ENCODE results near the gene HSD17B11. TPM values are rescaled to one million over a fixed set of nuclear protein-coding genes. Genes with fewer than 3 reads are reported as not detected.
"Not testable (repeated sequence)": the region's sequence is repeated elsewhere in the genome, so short reads cannot be mapped to it uniquely, and the experiment has no call there.

Gene HSD17B11
- total RNA-seq, 1 donor from 2014 or later: 12.7 TPM

- Mint-ChIP-seq H3K4me1 (ENCODE audit: low read depth) (no peaks in the 10 kb centered on the region), H3K27ac (no peak overlapping the region), H3K36me3 (ENCODE audit: low read depth) (peaks cover 11% of the 10 kb centered on the region), H3K27me3 (ENCODE audit: insufficient read depth) (no peaks in the 10 kb centered on the region), H3K4me3 (no peak overlapping the region), H3K9me3 (peaks cover 3% of the 10 kb centered on the region)
- DNase-seq (ENCODE audit: low spot score): no peak
- intact Hi-C loops (cut with micrococcal nuclease): no loop called here
Measured at GRCh38 chr4:87339440-87339839, 51.5 kb downstream of the HSD17B11 start.

GRCh38 chr4:87337361-87337760, 53.6 kb downstream of the HSD17B11 start:
- intact Hi-C loops (cut with micrococcal nuclease): no loop called here
- Mint-ChIP-seq H3K27ac (no peak overlapping the region), H3K27me3 (ENCODE audit: insufficient read depth) (no peaks in the 10 kb centered on the region)

GRCh38 chr4:87333267-87333666, 57.7 kb downstream of the HSD17B11 start:
- no peak overlapping the region for H3K27ac Mint-ChIP-seq

More at GRCh38 chr4:87337361-87337760, 53.6 kb downstream of the HSD17B11 start:
- Mint-ChIP-seq H3K9me3 (peaks cover 19% of the 10 kb centered on the region), H3K4me1 (ENCODE audit: low read depth) (no peaks in the 10 kb centered on the region), H3K4me3 (no peak overlapping the region), H3K36me3 (ENCODE audit: low read depth) (peaks cover 10% of the 10 kb centered on the region)
- no peak for DNase-seq (ENCODE audit: low spot score)

GRCh38 chr4:87330761-87331160, 60.2 kb downstream of the HSD17B11 start:
- intact Hi-C loops (cut with micrococcal nuclease): no loop called here
- Mint-ChIP-seq H3K27ac (no peak overlapping the region), H3K9me3 (peaks cover 32% of the 10 kb centered on the region)

More at GRCh38 chr4:87333267-87333666, 57.7 kb downstream of the HSD17B11 start:
- no peak for DNase-seq (ENCODE audit: low spot score)
- Mint-ChIP-seq H3K4me3 (no peak overlapping the region), H3K27me3 (ENCODE audit: insufficient read depth) (no peaks in the 10 kb centered on the region), H3K4me1 (ENCODE audit: low read depth) (no peaks in the 10 kb centered on the region), H3K9me3 (peaks cover 32% of the 10 kb centered on the region), H3K36me3 (ENCODE audit: low read depth) (peaks cover 5% of the 10 kb centered on the region)
- intact Hi-C loops (cut with micrococcal nuclease): no loop called here

GRCh38 chr4:87327136-87327535, 63.9 kb downstream of the HSD17B11 start:
- Mint-ChIP-seq H3K27me3 (ENCODE audit: insufficient read depth) (peaks cover 3% of the 10 kb centered on the region), H3K4me1 (ENCODE audit: low read depth) (no peaks in the 10 kb centered on the region), H3K9me3 (peaks cover 11% of the 10 kb centered on the region), H3K36me3 (ENCODE audit: low read depth) (no peaks in the 10 kb centered on the region), H3K4me3 (no peak overlapping the region), H3K27ac (no peak overlapping the region)
- no peak for DNase-seq (ENCODE audit: low spot score)
- intact Hi-C loops (cut with micrococcal nuclease): no loop called here

More at GRCh38 chr4:87330761-87331160, 60.2 kb downstream of the HSD17B11 start:
- Mint-ChIP-seq H3K27me3 (ENCODE audit: insufficient read depth) (no peaks in the 10 kb centered on the region), H3K36me3 (ENCODE audit: low read depth) (peaks cover 2% of the 10 kb centered on the region), H3K4me1 (ENCODE audit: low read depth) (no peaks in the 10 kb centered on the region), H3K4me3 (no peak overlapping the region)
- no peak for DNase-seq (ENCODE audit: low spot score)

- Mint-ChIP-seq H3K4me3 (no peak overlapping the region), H3K36me3 (ENCODE audit: low read depth) (no peaks in the 10 kb centered on the region), H3K9me3 (peaks cover 6% of the 10 kb centered on the region), H3K4me1 (ENCODE audit: low read depth) (no peaks in the 10 kb centered on the region), H3K27ac (no peak overlapping the region), H3K27me3 (ENCODE audit: insufficient read depth) (peaks cover 3% of the 10 kb centered on the region)
- DNase-seq (ENCODE audit: low spot score): no peak
- intact Hi-C loops (cut with micrococcal nuclease): no loop called here
Measured at GRCh38 chr4:87326460-87326859, 64.5 kb downstream of the HSD17B11 start.

- Mint-ChIP-seq H3K4me3 (no peak within 1 kb of the TSS), H3K27ac (no peak within 1 kb of the TSS), H3K27me3 (ENCODE audit: insufficient read depth) (peaks cover 3% of the 10 kb centered on the region), H3K36me3 (ENCODE audit: low read depth) (no peaks in the 10 kb centered on the region), H3K9me3 (no peaks in the 10 kb centered on the region), H3K4me1 (ENCODE audit: low read depth) (no peaks in the 10 kb centered on the region)
- no peak for DNase-seq (ENCODE audit: low spot score)
- intact Hi-C loops (cut with micrococcal nuclease): no loop called here
Measured at GRCh38 chr4:87322754-87323153, 68.2 kb downstream of the HSD17B11 start, which contains the start of gene HSD17B13. HSD17B13 (minus strand) TSS chr4:87322882; CDS start chr4:87322841, 41 bp downstream.

GRCh38 chr4:87321888-87322287, 69.1 kb downstream of the HSD17B11 start:
- Mint-ChIP-seq H3K9me3 (no peaks in the 10 kb centered on the region), H3K4me3 (no peak overlapping the region), H3K4me1 (ENCODE audit: low read depth) (no peaks in the 10 kb centered on the region), H3K36me3 (ENCODE audit: low read depth) (no peaks in the 10 kb centered on the region), H3K27me3 (ENCODE audit: insufficient read depth) (peaks cover 3% of the 10 kb centered on the region), H3K27ac (no peak overlapping the region)
- intact Hi-C loops (cut with micrococcal nuclease): no loop called here
- DNase-seq (ENCODE audit: low spot score): no peak

GRCh38 chr4:87317527-87317926, 73.5 kb downstream of the HSD17B11 start:
- H3K4me1 Mint-ChIP-seq (ENCODE audit: low read depth): no peaks in the 10 kb centered on the region

GRCh38 chr4:87316961-87317360, 74.0 kb downstream of the HSD17B11 start:
- Mint-ChIP-seq H3K27me3 (ENCODE audit: insufficient read depth) (no peaks in the 10 kb centered on the region), H3K27ac (no peak overlapping the region), H3K9me3 (no peaks in the 10 kb centered on the region), H3K4me1 (ENCODE audit: low read depth) (no peaks in the 10 kb centered on the region), H3K36me3 (ENCODE audit: low read depth) (no peaks in the 10 kb centered on the region), H3K4me3 (no peak overlapping the region)
- no peak for DNase-seq (ENCODE audit: low spot score)
- intact Hi-C loops (cut with micrococcal nuclease): no loop called here

More at GRCh38 chr4:87317527-87317926, 73.5 kb downstream of the HSD17B11 start:
- DNase-seq (ENCODE audit: low spot score): no peak
- Mint-ChIP-seq H3K36me3 (ENCODE audit: low read depth) (no peaks in the 10 kb centered on the region), H3K27me3 (ENCODE audit: insufficient read depth) (peaks cover under 1% of the 10 kb centered on the region), H3K27ac (no peak overlapping the region), H3K9me3 (no peaks in the 10 kb centered on the region), H3K4me3 (no peak overlapping the region)
- intact Hi-C loops (cut with micrococcal nuclease): no loop called here

GRCh38 chr4:87315000-87315399, 76.0 kb downstream of the HSD17B11 start:
- H3K4me1 Mint-ChIP-seq (ENCODE audit: low read depth); intact Hi-C loops (cut with micrococcal nuclease); H3K4me3 Mint-ChIP-seq; H3K27me3 Mint-ChIP-seq (ENCODE audit: insufficient read depth); H3K36me3 Mint-ChIP-seq (ENCODE audit: low read depth); H3K27ac Mint-ChIP-seq; DNase-seq (ENCODE audit: low spot score); H3K9me3 Mint-ChIP-seq: not testable (repeated sequence)

- no peaks in the 10 kb centered on the region for H3K36me3 Mint-ChIP-seq (ENCODE audit: low read depth)
- intact Hi-C loops (cut with micrococcal nuclease): no loop called here
Measured at GRCh38 chr4:87313756-87314155, 77.2 kb downstream of the HSD17B11 start.

GRCh38 chr4:87311684-87312083, 79.3 kb downstream of the HSD17B11 start:
- H3K27me3 Mint-ChIP-seq (ENCODE audit: insufficient read depth): no peaks in the 10 kb centered on the region
- H3K27ac Mint-ChIP-seq: no peak overlapping the region
- no peaks in the 10 kb centered on the region for H3K4me1 Mint-ChIP-seq (ENCODE audit: low read depth)
- no peaks in the 10 kb centered on the region for H3K9me3 Mint-ChIP-seq
- H3K36me3 Mint-ChIP-seq (ENCODE audit: low read depth): no peaks in the 10 kb centered on the region
- no peak for DNase-seq (ENCODE audit: low spot score)
- no peak overlapping the region for H3K4me3 Mint-ChIP-seq
- intact Hi-C loops (cut with micrococcal nuclease): no loop called here

More at GRCh38 chr4:87313756-87314155, 77.2 kb downstream of the HSD17B11 start:
- Mint-ChIP-seq H3K27ac (no peak overlapping the region), H3K27me3 (ENCODE audit: insufficient read depth) (no peaks in the 10 kb centered on the region), H3K4me3 (no peak overlapping the region), H3K9me3 (no peaks in the 10 kb centered on the region), H3K4me1 (ENCODE audit: low read depth) (no peaks in the 10 kb centered on the region)
- no peak for DNase-seq (ENCODE audit: low spot score)
